Neural progenitor cell (in vitro differentiated cells): ENCODE results near the gene CAMK1D.

Experiments
- EZH2 ChIP-seq: fragments of 200-600 bp; sonication (generic); IDR thresholded peaks from 2 replicates; pipeline ENCODE4 v1.6.1; 2017; ENCODE audit warnings: antibody characterized with exemption, mild to moderate bottlenecking, moderate library complexity
- EZH2phosphoT487 ChIP-seq: fragments of 200-600 bp; sonication (generic); IDR thresholded peaks from 2 replicates; pipeline ENCODE4 v1.6.1; 2017; ENCODE audit warnings: antibody characterized with exemption
- TF ChIP-seq, protein P1 (sequence below): fragments of 200-600 bp; sonication (generic); IDR thresholded peaks from 2 replicates; pipeline ENCODE4 v1.5.1; 2017; ENCODE audit warnings: antibody characterized with exemption, mild to moderate bottlenecking

DNA sequence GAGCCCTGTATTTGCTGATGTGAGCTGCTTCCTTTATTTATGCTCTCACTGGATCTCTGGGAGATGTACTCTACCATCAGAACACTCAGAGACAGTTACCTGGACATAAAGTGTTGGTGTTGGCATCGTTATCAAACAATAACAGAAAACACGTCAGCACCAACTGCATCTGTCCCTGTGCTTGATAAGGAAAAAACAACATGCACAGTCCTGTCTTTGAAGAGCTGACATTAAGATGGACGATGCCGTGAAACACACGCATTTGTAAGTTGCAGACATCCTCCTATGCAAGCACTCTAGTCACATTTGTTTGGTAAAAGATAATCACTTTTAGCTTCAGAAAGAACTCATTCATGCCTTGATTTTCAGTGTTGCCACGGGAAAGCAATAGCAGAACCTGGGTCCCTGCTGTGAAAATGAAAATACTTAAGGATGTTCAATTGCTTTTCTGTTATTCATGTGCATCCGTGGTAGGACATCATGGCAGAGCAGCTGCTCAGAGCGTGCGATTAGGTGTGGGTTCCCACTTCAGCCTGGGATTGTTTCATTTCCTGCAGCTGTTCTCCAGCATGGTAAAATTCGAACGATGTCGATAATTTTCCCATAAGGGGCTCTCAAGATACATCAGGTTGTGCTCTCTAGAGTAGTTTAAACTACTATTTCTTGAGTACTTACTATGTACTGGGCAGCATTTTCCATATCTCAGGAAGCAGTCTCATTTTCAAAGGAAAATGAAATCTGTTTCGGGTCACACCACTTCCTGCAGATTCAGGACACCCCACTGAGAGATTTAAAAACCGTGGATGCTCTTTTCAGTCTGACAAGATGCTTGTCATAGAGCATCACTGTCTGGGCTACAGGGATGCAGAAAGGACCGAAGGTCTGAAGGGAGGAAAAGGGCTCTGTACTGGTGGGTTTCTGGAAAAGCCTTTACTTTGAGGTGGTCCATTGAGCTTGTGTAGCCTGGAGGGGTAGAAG, 248.7 kb downstream of the CAMK1D start:
- TF ChIP-seq, protein P1, sequence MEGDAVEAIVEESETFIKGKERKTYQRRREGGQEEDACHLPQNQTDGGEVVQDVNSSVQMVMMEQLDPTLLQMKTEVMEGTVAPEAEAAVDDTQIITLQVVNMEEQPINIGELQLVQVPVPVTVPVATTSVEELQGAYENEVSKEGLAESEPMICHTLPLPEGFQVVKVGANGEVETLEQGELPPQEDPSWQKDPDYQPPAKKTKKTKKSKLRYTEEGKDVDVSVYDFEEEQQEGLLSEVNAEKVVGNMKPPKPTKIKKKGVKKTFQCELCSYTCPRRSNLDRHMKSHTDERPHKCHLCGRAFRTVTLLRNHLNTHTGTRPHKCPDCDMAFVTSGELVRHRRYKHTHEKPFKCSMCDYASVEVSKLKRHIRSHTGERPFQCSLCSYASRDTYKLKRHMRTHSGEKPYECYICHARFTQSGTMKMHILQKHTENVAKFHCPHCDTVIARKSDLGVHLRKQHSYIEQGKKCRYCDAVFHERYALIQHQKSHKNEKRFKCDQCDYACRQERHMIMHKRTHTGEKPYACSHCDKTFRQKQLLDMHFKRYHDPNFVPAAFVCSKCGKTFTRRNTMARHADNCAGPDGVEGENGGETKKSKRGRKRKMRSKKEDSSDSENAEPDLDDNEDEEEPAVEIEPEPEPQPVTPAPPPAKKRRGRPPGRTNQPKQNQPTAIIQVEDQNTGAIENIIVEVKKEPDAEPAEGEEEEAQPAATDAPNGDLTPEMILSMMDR = no peak
- TF ChIP-seq EZH2 = no peak
- no peak for TF ChIP-seq EZH2phosphoT487
